Gastrocnemius medialis (tissue), 4 donors: Measurements from ENCODE around the gene GINS2. TPM values are rescaled to one million over a fixed set of nuclear protein-coding genes. Genes with fewer than 3 reads are reported as not detected.

Experiments
- ATAC-seq, 2 donors: fragments of 150-250 bp; one replicate each; pipeline ENCODE4 v1.9.1; 2016
- DNase-seq, 2 donors: peaks; one replicate each; pipeline ENCODE4 v3.0.0-alpha.2; 2019
- H3K27ac ChIP-seq, 4 donors: fragments of 200-600 bp; sonication (generic); 1 replicate in 1 of 4; 2 replicates in 3 of 4; pipeline ENCODE4 v1.5.1; 2016 to 2018; ENCODE audit warnings: mild to moderate bottlenecking in 2 of 4, moderate library complexity in 1 of 4
- H3K27me3 ChIP-seq, 3 donors: fragments of 200-600 bp; sonication (generic) in 2 of 3; 1 replicate in 1 of 3; 2 replicates in 2 of 3; pipeline versions ENCODE4 v1.5.1 to v1.6.0; 2016 to 2019; ENCODE audit warnings: mild to moderate bottlenecking in 1 of 3, moderate library complexity in 1 of 3
- H3K36me3 ChIP-seq, 2 donors: fragments of 200-600 bp; sonication (generic) in 1 of 2; one replicate each; pipeline ENCODE4 v1.5.1; 2017 to 2018
- H3K4me1 ChIP-seq, 2 donors: fragments of 200-600 bp; sonication (generic) in 1 of 2; one replicate each; pipeline ENCODE4 v1.5.1; 2016 to 2017; ENCODE audit warnings: mild to moderate bottlenecking in 2 of 2
- H3K4me3 ChIP-seq, 4 donors: fragments of 200-600 bp; sonication (generic) in 3 of 4; 1 replicate in 1 of 4; 2 replicates in 3 of 4; pipeline ENCODE4 v1.5.1; 2016 to 2019; ENCODE audit warnings: mild to moderate bottlenecking in 2 of 4
- H3K9me3 ChIP-seq, 3 donors: fragments of 200-600 bp; sonication (generic) in 2 of 3; 1 replicate in 1 of 3; 2 replicates in 2 of 3; pipeline ENCODE4 v1.5.1; 2016 to 2019
- CTCF ChIP-seq, 5 experiments: fragments of 450-650 bp in 3 of 5; fragments of 200-600 bp in 2 of 5; sonication (generic) in 2 of 5; IDR thresholded peaks in 4 of 5; conservative IDR thresholded peaks in 1 of 5; 1 replicate in 4 of 5; 2 replicates in 1 of 5; pipeline ENCODE4 v1.5.1; 2016 to 2019; ENCODE audit warnings: antibody characterized with exemption in 5 of 5, mild to moderate bottlenecking in 3 of 5, moderate library complexity in 3 of 5
- POLR2A ChIP-seq, 2 donors: fragments of 450-650 bp; IDR thresholded peaks; one replicate each; pipeline ENCODE4 v1.6.1; 2017; ENCODE audit warnings: antibody characterized with exemption in 2 of 2, mild to moderate bottlenecking in 2 of 2, moderate library complexity in 2 of 2
- in situ Hi-C, 4 donors: fragments of 200-750 bp; cut with MboI; loops; one replicate each; pipeline versions ENCODE4 v1.15.0 to v1.8.0; 2017; ENCODE audit warnings: low sequenced_read_pairs in 4 of 4
- intact Hi-C: fragments of 100-400 bp; cut with DNase I; formaldehyde crosslinking; loops from one replicate; pipeline ENCODE4 v1.15.1; 2023; ENCODE audit warnings: low total_unique reads
- total RNA-seq, 4 donors: library from RNA; depleted of rRNA; stranded (reverse); fragments of >200 nt; gene quantifications; one replicate each; pipeline versions ENCODE4 v1.1.0 to v1.2.3, GENCODE V29; 2016

GINS2 gene
- total RNA-seq, 4 donors from 2014 or later = 0.33 to 1.6 (median 1.6) TPM; not detected in 1

DNA sequence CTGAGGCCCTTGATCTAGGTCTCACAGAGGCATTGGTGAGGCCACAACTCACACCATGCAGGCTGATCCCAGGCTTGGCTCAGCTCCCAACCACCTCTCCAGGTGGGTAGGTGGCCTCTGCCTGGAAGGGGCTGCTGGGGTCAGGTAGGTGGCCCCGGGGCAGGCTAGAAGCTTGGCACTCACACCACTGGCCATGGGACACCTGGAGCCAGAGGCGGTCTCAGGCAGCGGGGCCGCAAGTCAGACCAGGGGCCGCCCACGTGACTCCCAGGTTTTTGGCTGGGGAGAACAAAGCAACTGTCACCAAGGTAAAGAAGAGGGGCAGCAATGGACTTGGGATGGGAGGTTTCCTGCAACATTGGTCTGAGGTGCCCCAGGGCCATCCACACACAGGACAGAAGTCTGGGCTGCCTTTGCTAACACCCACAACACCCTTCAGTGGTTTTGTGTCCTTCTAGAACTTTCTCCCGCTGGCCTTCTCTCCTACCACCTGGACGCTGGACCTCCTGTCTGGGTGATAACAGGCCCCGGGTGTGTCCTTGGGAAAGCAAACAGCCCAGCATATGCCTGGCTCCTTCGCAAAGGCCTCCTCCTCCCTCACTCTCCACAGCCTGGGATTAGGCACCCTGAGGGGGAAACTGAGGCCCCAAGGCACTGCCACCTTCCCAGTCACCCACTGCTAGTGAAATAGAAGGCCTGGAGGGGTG lies 45.7 kb upstream of the GINS2 start:
- H3K27me3 ChIP-seq = no peaks in the 10 kb centered on the region
- H3K4me1 ChIP-seq = no peaks in the 10 kb centered on the region
- intact Hi-C loops = no loop called here
- H3K4me3 ChIP-seq = no peak overlapping the region
- in situ Hi-C loops = no loop called here
- H3K9me3 ChIP-seq = no peaks in the 10 kb centered on the region
- H3K27ac ChIP-seq = no peak overlapping the region
- TF ChIP-seq POLR2A (IDR thresholded peaks at IDR 0.05) (no peak), CTCF (IDR thresholded peaks at IDR 0.05 in 4 of 5, conservative IDR thresholded peaks at IDR 0.05 in 1 of 5) (no peak)
- DNase-seq = no peak
- no peak for ATAC-seq
- H3K36me3 ChIP-seq = no peaks in the 10 kb centered on the region

- Histone ChIP-seq H3K27me3 (no peaks in the 10 kb centered on the region), H3K36me3 (no peaks in the 10 kb centered on the region), H3K4me1 (no peaks in the 10 kb centered on the region), H3K4me3 (no peak overlapping the region), H3K9me3 (no peaks in the 10 kb centered on the region), H3K27ac (no peak overlapping the region)
- intact Hi-C loops (no loop called here), in situ Hi-C loops (no loop called here)
- DNase-seq (no peak), ATAC-seq (peak in 1 of 2 donors; percentile 32)
- no peak for TF ChIP-seq POLR2A (IDR thresholded peaks at IDR 0.05)
- TF ChIP-seq CTCF (IDR thresholded peaks at IDR 0.05 in 4 of 5, conservative IDR thresholded peaks at IDR 0.05 in 1 of 5) = no peak
Observed at GRCh38 chr16:85733839-85734170, 45.1 kb upstream of the GINS2 start.

GRCh38 chr16:85733155-85733838 lies 44.5 kb upstream of the GINS2 start:
- TF ChIP-seq POLR2A (IDR thresholded peaks at IDR 0.05) (no peak), CTCF (IDR thresholded peaks at IDR 0.05 in 4 of 5, conservative IDR thresholded peaks at IDR 0.05 in 1 of 5) (no peak)
- no peak overlapping the region for H3K27ac ChIP-seq
- intact Hi-C loops (no loop called here), in situ Hi-C loops (no loop called here)
- ATAC-seq (peak in 1 of 2 donors; percentile 54), DNase-seq (peak in 1 of 2 donors; percentile 70)
- no peaks in the 10 kb centered on the region for H3K36me3 ChIP-seq
- no peaks in the 10 kb centered on the region for H3K4me1 ChIP-seq
- H3K4me3 ChIP-seq = no peak overlapping the region
- H3K27me3 ChIP-seq = peaks cover 0 to 3% (median 0%) of the 10 kb centered on the region in 3 donors
- no peaks in the 10 kb centered on the region for H3K9me3 ChIP-seq

DNA sequence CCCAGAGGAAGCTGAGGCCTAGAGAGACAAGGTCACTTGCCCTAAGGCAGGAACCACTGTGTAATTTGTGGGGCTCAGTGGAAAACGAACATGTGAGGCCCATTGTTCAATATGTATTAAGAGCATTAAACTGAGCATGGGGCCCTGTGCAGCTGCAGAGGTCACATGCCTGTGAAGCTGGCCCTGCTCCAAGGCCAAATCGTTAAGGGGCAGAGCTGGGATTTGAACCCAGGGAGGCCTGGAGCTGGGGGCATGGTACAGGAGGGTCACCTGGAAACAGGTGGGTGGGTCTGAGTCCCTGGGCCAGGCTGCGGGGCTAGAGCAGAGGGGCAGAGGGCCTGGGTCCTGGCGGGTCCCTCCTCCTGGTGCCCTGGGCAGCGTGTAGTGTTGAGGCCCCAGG lies 42.4 kb upstream of the GINS2 start:
- H3K27ac ChIP-seq = no peak overlapping the region
- intact Hi-C loops (no loop called here), in situ Hi-C loops (no loop called here)
- no peaks in the 10 kb centered on the region for H3K4me1 ChIP-seq
- H3K36me3 ChIP-seq = no peaks in the 10 kb centered on the region
- TF ChIP-seq CTCF (IDR thresholded peaks at IDR 0.05 in 4 of 5, conservative IDR thresholded peaks at IDR 0.05 in 1 of 5) = no peak
- no peak for TF ChIP-seq POLR2A (IDR thresholded peaks at IDR 0.05)
- no peak for ATAC-seq
- no peak for DNase-seq
- H3K27me3 ChIP-seq = peaks cover 0 to 5% (median 3%) of the 10 kb centered on the region in 3 donors
- no peaks in the 10 kb centered on the region for H3K9me3 ChIP-seq
- H3K4me3 ChIP-seq = no peak overlapping the region
